ENCODE measurements around the gene KNDC1.

DNA sequence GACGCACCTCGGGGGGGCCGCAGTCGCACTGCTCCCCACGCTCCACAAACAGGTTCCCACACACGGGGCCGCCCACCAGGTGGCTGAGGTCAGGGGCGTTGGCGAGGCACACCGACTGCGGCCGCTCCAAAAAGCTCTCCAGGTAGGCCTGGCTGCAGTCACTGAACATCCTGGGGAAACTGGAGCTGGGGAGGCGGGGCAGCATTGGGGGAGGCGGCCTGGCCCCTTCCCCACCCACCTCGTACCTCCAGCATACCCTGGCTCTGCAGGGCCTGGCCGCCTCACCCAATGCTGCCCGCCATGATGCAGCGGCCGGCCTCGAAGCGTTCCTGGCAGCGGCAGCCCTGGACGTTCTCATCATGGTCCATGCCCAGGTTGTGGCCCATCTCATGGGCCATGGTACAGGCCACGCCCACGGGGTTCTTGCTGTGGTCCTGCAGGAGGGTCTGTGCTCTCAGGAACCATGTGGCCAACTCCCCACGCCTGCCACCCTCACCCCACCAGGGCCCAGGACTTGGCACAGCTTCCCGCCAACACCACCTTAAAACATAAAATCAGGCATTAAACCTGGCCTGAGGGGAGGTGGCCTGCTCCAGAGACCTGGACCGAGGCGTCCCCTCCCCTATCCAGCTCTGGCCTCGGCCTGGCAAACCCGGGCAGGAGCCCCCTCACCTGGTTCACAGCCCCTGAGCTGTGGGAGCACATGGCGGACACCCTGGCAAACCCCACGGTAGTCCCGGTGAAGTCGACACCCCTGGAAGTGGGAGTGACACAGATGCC, 111.7 kb downstream of the KNDC1 start:
- TF ChIP-seq, protein P1, sequence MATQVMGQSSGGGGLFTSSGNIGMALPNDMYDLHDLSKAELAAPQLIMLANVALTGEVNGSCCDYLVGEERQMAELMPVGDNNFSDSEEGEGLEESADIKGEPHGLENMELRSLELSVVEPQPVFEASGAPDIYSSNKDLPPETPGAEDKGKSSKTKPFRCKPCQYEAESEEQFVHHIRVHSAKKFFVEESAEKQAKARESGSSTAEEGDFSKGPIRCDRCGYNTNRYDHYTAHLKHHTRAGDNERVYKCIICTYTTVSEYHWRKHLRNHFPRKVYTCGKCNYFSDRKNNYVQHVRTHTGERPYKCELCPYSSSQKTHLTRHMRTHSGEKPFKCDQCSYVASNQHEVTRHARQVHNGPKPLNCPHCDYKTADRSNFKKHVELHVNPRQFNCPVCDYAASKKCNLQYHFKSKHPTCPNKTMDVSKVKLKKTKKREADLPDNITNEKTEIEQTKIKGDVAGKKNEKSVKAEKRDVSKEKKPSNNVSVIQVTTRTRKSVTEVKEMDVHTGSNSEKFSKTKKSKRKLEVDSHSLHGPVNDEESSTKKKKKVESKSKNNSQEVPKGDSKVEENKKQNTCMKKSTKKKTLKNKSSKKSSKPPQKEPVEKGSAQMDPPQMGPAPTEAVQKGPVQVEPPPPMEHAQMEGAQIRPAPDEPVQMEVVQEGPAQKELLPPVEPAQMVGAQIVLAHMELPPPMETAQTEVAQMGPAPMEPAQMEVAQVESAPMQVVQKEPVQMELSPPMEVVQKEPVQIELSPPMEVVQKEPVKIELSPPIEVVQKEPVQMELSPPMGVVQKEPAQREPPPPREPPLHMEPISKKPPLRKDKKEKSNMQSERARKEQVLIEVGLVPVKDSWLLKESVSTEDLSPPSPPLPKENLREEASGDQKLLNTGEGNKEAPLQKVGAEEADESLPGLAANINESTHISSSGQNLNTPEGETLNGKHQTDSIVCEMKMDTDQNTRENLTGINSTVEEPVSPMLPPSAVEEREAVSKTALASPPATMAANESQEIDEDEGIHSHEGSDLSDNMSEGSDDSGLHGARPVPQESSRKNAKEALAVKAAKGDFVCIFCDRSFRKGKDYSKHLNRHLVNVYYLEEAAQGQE (IDR thresholded peaks at IDR 0.05; ENCODE audit: unreplicated experiment): no peak
- TF ChIP-seq EZH2 (IDR thresholded peaks at IDR 0.05; ENCODE audit: low read depth, unreplicated experiment) (no peak), POLR2AphosphoS5 (IDR thresholded peaks at IDR 0.05; ENCODE audit: low read depth) (no peak), JUNB (IDR thresholded peaks at IDR 0.05; ENCODE audit: unreplicated experiment) (no peak), EZH2phosphoT487 (IDR thresholded peaks at IDR 0.05; ENCODE audit: unreplicated experiment) (no peak), NANOG (IDR thresholded peaks at IDR 0.05; ENCODE audit: borderline replicate concordance) (no peak), CREB1 (CRISPR knock-in tag; IDR thresholded peaks at IDR 0.05; ENCODE audit: low read depth) (no peak), STAT1 (IDR thresholded peaks at IDR 0.05; ENCODE audit: unreplicated experiment) (no peak), ZNF114 (CRISPR knock-in tag; IDR thresholded peaks at IDR 0.05) (no peak)
- TF ChIP-seq, protein P2, sequence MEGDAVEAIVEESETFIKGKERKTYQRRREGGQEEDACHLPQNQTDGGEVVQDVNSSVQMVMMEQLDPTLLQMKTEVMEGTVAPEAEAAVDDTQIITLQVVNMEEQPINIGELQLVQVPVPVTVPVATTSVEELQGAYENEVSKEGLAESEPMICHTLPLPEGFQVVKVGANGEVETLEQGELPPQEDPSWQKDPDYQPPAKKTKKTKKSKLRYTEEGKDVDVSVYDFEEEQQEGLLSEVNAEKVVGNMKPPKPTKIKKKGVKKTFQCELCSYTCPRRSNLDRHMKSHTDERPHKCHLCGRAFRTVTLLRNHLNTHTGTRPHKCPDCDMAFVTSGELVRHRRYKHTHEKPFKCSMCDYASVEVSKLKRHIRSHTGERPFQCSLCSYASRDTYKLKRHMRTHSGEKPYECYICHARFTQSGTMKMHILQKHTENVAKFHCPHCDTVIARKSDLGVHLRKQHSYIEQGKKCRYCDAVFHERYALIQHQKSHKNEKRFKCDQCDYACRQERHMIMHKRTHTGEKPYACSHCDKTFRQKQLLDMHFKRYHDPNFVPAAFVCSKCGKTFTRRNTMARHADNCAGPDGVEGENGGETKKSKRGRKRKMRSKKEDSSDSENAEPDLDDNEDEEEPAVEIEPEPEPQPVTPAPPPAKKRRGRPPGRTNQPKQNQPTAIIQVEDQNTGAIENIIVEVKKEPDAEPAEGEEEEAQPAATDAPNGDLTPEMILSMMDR (conservative IDR thresholded peaks at IDR 0.05; ENCODE audit: low read depth in 2 of 2): no peak

Measured in GM23338 (cell line).